ENCODE results near the gene CST4.

CST4 gene

GRCh38 chr20:23641936-23642751, 46.7 kb downstream of the CST4 start:
- no peak for TF ChIP-seq CTCF (IDR thresholded peaks at IDR 0.05; ENCODE audit: low read depth, low read length, missing control alignments)
- in situ Hi-C loops (cut with HindIII; ENCODE audit: low sequenced_read_pairs): no loop called here
- no peak for DNase-seq (ENCODE audit: low read depth)
- H3K4me3 ChIP-seq (ENCODE audit: low read depth, low read length): no peak overlapping the region

- no peak for TF ChIP-seq CTCF (IDR thresholded peaks at IDR 0.05; ENCODE audit: low read depth, low read length, missing control alignments)
- no peak overlapping the region for H3K4me3 ChIP-seq (ENCODE audit: low read depth, low read length)
- in situ Hi-C loops (cut with HindIII; ENCODE audit: low sequenced_read_pairs): no loop called here
- DNase-seq (ENCODE audit: low read depth): no peak
Observed at GRCh38 chr20:23640671-23641667, 47.9 kb downstream of the CST4 start.

GRCh38 chr20:23640018-23640601, 48.7 kb downstream of the CST4 start:
- in situ Hi-C loops (cut with HindIII; ENCODE audit: low sequenced_read_pairs): no loop called here
- no peak overlapping the region for H3K4me3 ChIP-seq (ENCODE audit: low read depth, low read length)
- TF ChIP-seq CTCF (IDR thresholded peaks at IDR 0.05; ENCODE audit: low read depth, low read length, missing control alignments): no peak
- no peak for DNase-seq (ENCODE audit: low read depth)

GRCh38 chr20:23639490-23639958, 49.3 kb downstream of the CST4 start:
- H3K4me3 ChIP-seq (ENCODE audit: low read depth, low read length): no peak overlapping the region
- no peak for DNase-seq (ENCODE audit: low read depth)
- in situ Hi-C loops (cut with HindIII; ENCODE audit: low sequenced_read_pairs): no loop called here
- no peak for TF ChIP-seq CTCF (IDR thresholded peaks at IDR 0.05; ENCODE audit: low read depth, low read length, missing control alignments)

- in situ Hi-C loops (cut with HindIII; ENCODE audit: low sequenced_read_pairs): no loop called here
- H3K4me3 ChIP-seq (ENCODE audit: low read depth, low read length): no peak overlapping the region
- no peak for TF ChIP-seq CTCF (IDR thresholded peaks at IDR 0.05; ENCODE audit: low read depth, low read length, missing control alignments)
- no peak for DNase-seq (ENCODE audit: low read depth)
Observed at GRCh38 chr20:23638309-23638708, 50.5 kb downstream of the CST4 start.
